Upper lobe of left lung (tissue), 6 donors: ENCODE data around the gene DGKG. TPM values are rescaled to one million over a fixed set of nuclear protein-coding genes. Genes with fewer than 3 reads are reported as not detected.

ENCODE experiments used
- ATAC-seq, 2 donors: fragments of 200-7000 bp; cut with Tn5 transposase; one replicate each; pipeline ENCODE4 v1.9.1; 2022; ENCODE audit warnings: mild to moderate bottlenecking in 2 of 2, moderate library complexity in 2 of 2; ENCODE audit not compliant: low FRiP score in 2 of 2
- DNase-seq, 2 donors: peaks; one replicate each; pipeline ENCODE4 v3.0.0-alpha.2; 2019 to 2020
- H3K27ac ChIP-seq, 4 donors: fragments of 200-600 bp; sonication (generic); one replicate each; pipeline ENCODE4 v1.5.1; 2016 to 2019
- H3K27me3 ChIP-seq, 4 donors: fragments of 200-600 bp; sonication (generic); one replicate each; pipeline ENCODE4 v1.5.1; 2017 to 2019
- H3K36me3 ChIP-seq, 4 donors: fragments of 200-600 bp; sonication (generic); one replicate each; pipeline ENCODE4 v1.5.1; 2016 to 2019
- H3K4me1 ChIP-seq, 4 donors: fragments of 200-600 bp; sonication (generic); one replicate each; pipeline ENCODE4 v1.5.1; 2018 to 2019
- H3K4me3 ChIP-seq, 4 donors: fragments of 200-600 bp; sonication (generic); one replicate each; pipeline ENCODE4 v1.5.1; 2017 to 2019; ENCODE audit warnings: mild to moderate bottlenecking in 2 of 4, moderate library complexity in 1 of 4
- H3K9me3 ChIP-seq, 4 donors: fragments of 200-600 bp; sonication (generic); one replicate each; pipeline ENCODE4 v1.5.1; 2018 to 2019
- CTCF ChIP-seq, 6 experiments: fragments of 450-650 bp in 4 of 6; fragments of 200-600 bp in 2 of 6; sonication (generic) in 2 of 6; IDR thresholded peaks; one replicate each; pipeline ENCODE4 v1.5.1; 2016 to 2019; ENCODE audit warnings: antibody characterized with exemption in 6 of 6
- EP300 ChIP-seq, 4 donors: sonication (generic); formaldehyde crosslinking; IDR thresholded peaks; one replicate each; pipeline ENCODE4 v1.5.1; 2017; ENCODE audit warnings: antibody characterized with exemption in 4 of 4, control low read depth in 2 of 4
- POLR2A ChIP-seq, 4 donors: fragments of 450-650 bp; IDR thresholded peaks; one replicate each; pipeline ENCODE4 v1.5.1; 2016 to 2017; ENCODE audit warnings: antibody characterized with exemption in 4 of 4, mild to moderate bottlenecking in 2 of 4
- POLR2AphosphoS5 ChIP-seq, 2 donors: sonication (generic); formaldehyde crosslinking; IDR thresholded peaks; one replicate each; pipeline ENCODE4 v1.5.1; 2017; ENCODE audit warnings: antibody characterized with exemption in 2 of 2
- WGBS, 2 donors: methylation state at CpG; one replicate each; pipeline ENCODE4 v1.1.5; 2017 to 2018; 5-methylcytosine and 5-hydroxymethylcytosine counted together
- total RNA-seq, 6 donors: library from RNA; depleted of rRNA in 4 of 6; stranded (reverse); fragments of >200 nt in 4 of 6; gene quantifications; one replicate each; pipeline versions ENCODE4 v1.1.0 to v1.2.1, GENCODE V29; 2016 to 2021
- donor health status: DM: no; HTN: no; CAD: no; lungs with moderate emphysema.
- donor health status: DM: no; HTN: yes; CAD: no; lungs with severe emphysema.

Gene DGKG
- total RNA-seq, 6 donors from 2014 or later = 4.4 to 32.5 (median 6.5) TPM

DNA sequence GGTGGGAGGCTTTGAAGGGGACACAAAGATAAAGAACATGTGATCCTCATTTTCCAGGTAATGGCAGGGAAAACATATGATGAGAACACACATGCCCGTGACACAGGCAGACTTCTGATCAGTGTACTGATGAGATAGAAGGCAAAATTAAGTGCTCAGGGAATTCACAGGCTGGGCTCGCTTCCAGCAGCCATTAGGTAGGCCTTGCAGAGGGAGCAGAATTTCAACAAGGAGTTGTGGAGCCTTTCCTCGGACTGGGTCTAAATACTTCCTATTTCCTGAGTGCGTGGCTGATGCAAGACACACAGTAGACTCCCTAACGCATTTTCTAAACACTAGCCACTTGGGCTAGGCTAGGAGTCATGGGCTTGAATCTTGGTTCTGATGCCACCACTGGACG is 179.2 kb downstream of the DGKG start:
- Histone ChIP-seq H3K27ac (no peak overlapping the region), H3K9me3 (no peaks in the 10 kb centered on the region), H3K4me1 (peaks cover 0 to 14% (median 3%) of the 10 kb centered on the region in 4 donors), H3K27me3 (no peaks in the 10 kb centered on the region), H3K36me3 (no peaks in the 10 kb centered on the region), H3K4me3 (no peak overlapping the region)
- TF ChIP-seq POLR2AphosphoS5 (IDR thresholded peaks at IDR 0.05) (no peak), POLR2A (IDR thresholded peaks at IDR 0.05) (no peak), EP300 (IDR thresholded peaks at IDR 0.05) (no peak), CTCF (IDR thresholded peaks at IDR 0.05) (no peak)
- 56 to 64% methylated on average over 4 to 6 of the region's 6 CpGs for WGBS, 2 donors
- ATAC-seq = no peak
- peak in 1 of 2 donors; percentile 41 for DNase-seq

- Histone ChIP-seq H3K9me3 (no peaks in the 10 kb centered on the region), H3K4me1 (peaks cover 0 to 14% (median 3%) of the 10 kb centered on the region in 4 donors), H3K4me3 (no peak overlapping the region), H3K27ac (no peak overlapping the region), H3K27me3 (no peaks in the 10 kb centered on the region), H3K36me3 (no peaks in the 10 kb centered on the region)
- ATAC-seq (no peak), DNase-seq (no peak)
- 86 to 100% methylated on average over 1 to 2 of the region's 2 CpGs for WGBS, 2 donors
- no peak for TF ChIP-seq CTCF (IDR thresholded peaks at IDR 0.05)
- no peak for TF ChIP-seq POLR2AphosphoS5 (IDR thresholded peaks at IDR 0.05)
- TF ChIP-seq POLR2A (IDR thresholded peaks at IDR 0.05) = no peak
- no peak for TF ChIP-seq EP300 (IDR thresholded peaks at IDR 0.05)
These were observed 180.1 kb downstream of the DGKG start for GRCh38 chr3:186181901-186182300.

GRCh38 chr3:186180891-186181481 is 181.0 kb downstream of the DGKG start:
- no peaks in the 10 kb centered on the region for H3K36me3 ChIP-seq
- WGBS, 2 donors = 57 to 59% methylated on average over 6 of the region's 6 CpGs
- H3K27me3 ChIP-seq = no peaks in the 10 kb centered on the region
- H3K27ac ChIP-seq = no peak overlapping the region
- TF ChIP-seq POLR2A (IDR thresholded peaks at IDR 0.05) (no peak), POLR2AphosphoS5 (IDR thresholded peaks at IDR 0.05) (no peak), EP300 (IDR thresholded peaks at IDR 0.05) (no peak), CTCF (IDR thresholded peaks at IDR 0.05) (no peak)
- ATAC-seq (no peak), DNase-seq (peak in 1 of 2 donors; percentile 62)
- H3K4me1 ChIP-seq = peaks cover 0 to 14% (median 3%) of the 10 kb centered on the region in 4 donors
- no peak overlapping the region for H3K4me3 ChIP-seq
- H3K9me3 ChIP-seq = no peaks in the 10 kb centered on the region

DNA sequence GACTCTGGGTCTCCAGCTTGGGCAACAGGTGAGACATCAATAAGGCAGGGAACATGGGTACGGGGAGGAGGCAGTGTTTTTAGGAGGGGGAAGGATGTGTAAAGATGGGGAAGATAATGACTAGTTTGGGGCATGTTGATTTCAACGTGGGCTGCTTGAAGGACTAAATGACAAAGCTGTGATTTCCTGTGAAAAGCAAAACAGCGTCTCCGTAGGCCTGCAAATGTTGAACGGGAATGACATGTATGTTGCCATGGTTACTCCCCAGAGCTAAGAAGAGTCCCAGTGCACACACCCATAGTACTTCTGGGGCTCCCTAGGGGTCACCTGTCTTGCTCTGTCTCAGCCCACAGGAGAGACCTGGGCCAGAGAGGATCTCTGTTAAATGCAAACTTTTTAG is 181.9 kb downstream of the DGKG start:
- no peak overlapping the region for H3K27ac ChIP-seq
- H3K36me3 ChIP-seq = no peaks in the 10 kb centered on the region
- DNase-seq (no peak), ATAC-seq (no peak)
- WGBS, 2 donors = 65 to 74% methylated on average over 5 of the region's 5 CpGs
- H3K4me1 ChIP-seq = peaks cover 0 to 11% (median 3%) of the 10 kb centered on the region in 4 donors
- H3K4me3 ChIP-seq = no peak overlapping the region
- H3K27me3 ChIP-seq = no peaks in the 10 kb centered on the region
- no peaks in the 10 kb centered on the region for H3K9me3 ChIP-seq
- TF ChIP-seq POLR2AphosphoS5 (IDR thresholded peaks at IDR 0.05) = no peak
- no peak for TF ChIP-seq CTCF (IDR thresholded peaks at IDR 0.05)
- no peak for TF ChIP-seq EP300 (IDR thresholded peaks at IDR 0.05)
- no peak for TF ChIP-seq POLR2A (IDR thresholded peaks at IDR 0.05)

GRCh38 chr3:186178412-186178811 is 183.6 kb downstream of the DGKG start:
- Histone ChIP-seq H3K27ac (no peak overlapping the region), H3K9me3 (no peaks in the 10 kb centered on the region), H3K4me3 (no peak overlapping the region), H3K36me3 (no peaks in the 10 kb centered on the region), H3K27me3 (no peaks in the 10 kb centered on the region), H3K4me1 (no peaks in the 10 kb centered on the region)
- WGBS, 2 donors = 91% methylated on average over 4 of the region's 4 CpGs
- DNase-seq = no peak
- no peak for ATAC-seq
- TF ChIP-seq CTCF (IDR thresholded peaks at IDR 0.05) = no peak
- no peak for TF ChIP-seq POLR2A (IDR thresholded peaks at IDR 0.05)
- no peak for TF ChIP-seq POLR2AphosphoS5 (IDR thresholded peaks at IDR 0.05)
- TF ChIP-seq EP300 (IDR thresholded peaks at IDR 0.05) = no peak
